ENCODE measurements around the gene SMIM5. TPM values are rescaled to one million over a fixed set of nuclear protein-coding genes. Genes with fewer than 3 reads are reported as not detected.
"Not testable (repeated sequence)": the region's sequence is repeated elsewhere in the genome, so short reads cannot be mapped to it uniquely, and the experiment has no call there.

Gene SMIM5
- total RNA-seq, 2 donors from 2014 or later: 6.4 to 12.0 TPM

- H3K4me3 ChIP-seq: peak overlapping the region in 1 of 2 donors; percentile 74
- no peaks in the 10 kb centered on the region for H3K36me3 ChIP-seq
- peaks cover 0 to 24% of the 10 kb centered on the region in 2 donors for H3K4me1 ChIP-seq
- H3K27ac ChIP-seq: peak overlapping the region; percentile 91 to 96
- no peaks in the 10 kb centered on the region for H3K27me3 ChIP-seq
- no peak for DNase-seq (ENCODE audit: low spot score)
- no peak for TF ChIP-seq CTCF (IDR thresholded peaks at IDR 0.05)
- no peaks in the 10 kb centered on the region for H3K9me3 ChIP-seq
Observed at GRCh38 chr17:75589919-75590303, 43.3 kb upstream of the SMIM5 start.

GRCh38 chr17:75590314-75590761 is 42.9 kb upstream of the SMIM5 start:
- Histone ChIP-seq H3K4me1 (peaks cover 0 to 24% of the 10 kb centered on the region in 2 donors), H3K27ac (no peak overlapping the region), H3K9me3 (no peaks in the 10 kb centered on the region), H3K4me3 (peak overlapping the region in 1 of 2 donors; percentile 74), H3K36me3 (no peaks in the 10 kb centered on the region), H3K27me3 (no peaks in the 10 kb centered on the region)
- DNase-seq (ENCODE audit: low spot score): no peak
- TF ChIP-seq CTCF (IDR thresholded peaks at IDR 0.05): no peak

GRCh38 chr17:75590849-75591721 is 42.1 kb upstream of the SMIM5 start:
- no peak for DNase-seq (ENCODE audit: low spot score)
- H3K36me3 ChIP-seq: no peaks in the 10 kb centered on the region

GRCh38 chr17:75591722-75592302 is 41.4 kb upstream of the SMIM5 start:
- TF ChIP-seq CTCF (IDR thresholded peaks at IDR 0.05): no peak
- H3K4me1 ChIP-seq: peaks cover 0 to 24% of the 10 kb centered on the region in 2 donors
- H3K36me3 ChIP-seq: no peaks in the 10 kb centered on the region
- H3K27ac ChIP-seq: no peak overlapping the region
- no peak for DNase-seq (ENCODE audit: low spot score)
- H3K9me3 ChIP-seq: no peaks in the 10 kb centered on the region
- no peak overlapping the region for H3K4me3 ChIP-seq
- no peaks in the 10 kb centered on the region for H3K27me3 ChIP-seq

More at GRCh38 chr17:75590849-75591721, 42.1 kb upstream of the SMIM5 start:
- no peak for TF ChIP-seq CTCF (IDR thresholded peaks at IDR 0.05)
- no peaks in the 10 kb centered on the region for H3K9me3 ChIP-seq
- no peak overlapping the region for H3K4me3 ChIP-seq
- H3K27me3 ChIP-seq: no peaks in the 10 kb centered on the region
- H3K27ac ChIP-seq: no peak overlapping the region
- H3K4me1 ChIP-seq: peaks cover 0 to 24% of the 10 kb centered on the region in 2 donors

- H3K4me1 ChIP-seq: peaks cover 0 to 18% of the 10 kb centered on the region in 2 donors
- no peaks in the 10 kb centered on the region for H3K9me3 ChIP-seq
- no peak overlapping the region for H3K27ac ChIP-seq
- H3K27me3 ChIP-seq: no peaks in the 10 kb centered on the region
- no peak for TF ChIP-seq CTCF (IDR thresholded peaks at IDR 0.05)
- DNase-seq (ENCODE audit: low spot score): no peak
- no peak overlapping the region for H3K4me3 ChIP-seq
- no peaks in the 10 kb centered on the region for H3K36me3 ChIP-seq
Observed at GRCh38 chr17:75592348-75593020, 40.8 kb upstream of the SMIM5 start.

- H3K9me3 ChIP-seq; DNase-seq (ENCODE audit: low spot score); H3K36me3 ChIP-seq; H3K4me3 ChIP-seq; H3K27ac ChIP-seq; H3K27me3 ChIP-seq: not testable (repeated sequence)
- H3K4me1 ChIP-seq: peaks cover 0 to 14% of the 10 kb centered on the region in 2 donors
Observed at GRCh38 chr17:75593430-75593829, 39.8 kb upstream of the SMIM5 start.

Measured in right atrium auricular region (tissue), 2 donors.